ENCODE data around the gene TSC22D2.

DNA sequence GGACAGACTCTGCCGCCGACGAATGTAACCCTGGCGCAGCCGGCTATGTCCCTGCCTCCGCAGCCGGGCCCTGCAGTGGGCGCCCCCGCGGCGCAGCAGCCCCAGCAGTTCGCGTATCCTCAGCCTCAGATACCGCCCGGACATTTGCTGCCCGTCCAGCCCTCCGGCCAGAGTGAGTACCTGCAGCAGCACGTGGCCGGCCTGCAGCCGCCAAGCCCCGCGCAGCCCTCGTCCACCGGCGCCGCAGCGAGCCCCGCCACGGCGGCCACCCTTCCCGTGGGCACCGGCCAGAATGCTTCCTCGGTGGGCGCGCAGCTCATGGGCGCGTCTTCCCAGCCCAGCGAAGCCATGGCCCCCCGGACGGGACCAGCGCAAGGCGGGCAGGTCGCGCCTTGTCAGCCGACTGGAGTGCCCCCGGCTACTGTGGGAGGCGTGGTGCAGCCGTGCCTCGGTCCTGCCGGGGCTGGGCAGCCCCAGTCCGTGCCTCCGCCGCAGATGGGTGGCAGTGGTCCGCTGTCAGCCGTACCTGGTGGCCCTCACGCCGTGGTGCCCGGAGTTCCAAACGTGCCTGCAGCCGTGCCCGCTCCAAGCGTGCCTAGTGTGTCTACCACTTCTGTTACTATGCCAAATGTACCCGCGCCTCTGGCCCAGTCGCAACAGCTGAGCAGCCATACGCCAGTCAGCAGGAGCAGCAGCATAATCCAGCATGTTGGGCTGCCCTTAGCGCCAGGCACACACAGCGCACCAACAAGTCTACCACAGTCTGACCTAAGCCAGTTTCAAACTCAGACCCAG is 2.4 kb downstream of the TSC22D2 start:
- TF ChIP-seq TAF1 (IDR thresholded peaks at IDR 0.05; ENCODE audit: borderline replicate concordance, low read depth, low read length) (no peak), POLR2A (IDR thresholded peaks at IDR 0.05; ENCODE audit: low read depth, low read length) (no peak), POLR2AphosphoS5 (IDR thresholded peaks at IDR 0.05; ENCODE audit: low read depth, low read length) (no peak)

All from GM12892 (cell line).